ENCODE measurements around the gene MYL7. TPM values are rescaled to one million over a fixed set of nuclear protein-coding genes. Genes with fewer than 3 reads are reported as not detected.

The MYL7 gene
- total and polyA plus RNA-seq, 8 donors, result 0.82 to 5.5 (median 1.2) TPM; not detected in 2

- Histone ChIP-seq H3K4me1 (peaks cover 11 to 14% of the 10 kb centered on the region in 2 donors), H3K27me3 (peaks cover 12 to 66% of the 10 kb centered on the region in 2 donors), H3K36me3 (no peaks in the 10 kb centered on the region), H3K4me3 (peak overlapping the region in 1 of 2 donors; percentile 28), H3K27ac (no peak overlapping the region), H3K9me3 (no peaks in the 10 kb centered on the region)
- DNase-seq (peak; percentile 54 to 91 (median 80)), ATAC-seq (peak; percentile 92)
- no peak for TF ChIP-seq CTCF (IDR thresholded peaks at IDR 0.05)
- intact Hi-C loops (cut with DNase I), result no loop called here
Measured at GRCh38 chr7:44145969-44146911, 5.1 kb upstream of the MYL7 start.

GRCh38 chr7:44145479-44145968 is 4.4 kb upstream of the MYL7 start:
- Histone ChIP-seq H3K27ac (no peak overlapping the region), H3K27me3 (peaks cover 12 to 66% of the 10 kb centered on the region in 2 donors), H3K36me3 (no peaks in the 10 kb centered on the region), H3K4me1 (peaks cover 11 to 14% of the 10 kb centered on the region in 2 donors), H3K4me3 (peak overlapping the region in 1 of 2 donors; percentile 28), H3K9me3 (no peaks in the 10 kb centered on the region)
- ATAC-seq, result peak; percentile 21
- no peak for TF ChIP-seq CTCF (IDR thresholded peaks at IDR 0.05)
- intact Hi-C loops (cut with DNase I), result no loop called here
- DNase-seq, result peak in 2 of 4 donors; percentile 27 to 40

GRCh38 chr7:44144968-44145478 is 3.9 kb upstream of the MYL7 start:
- H3K9me3 ChIP-seq, result no peaks in the 10 kb centered on the region
- no peak for TF ChIP-seq CTCF (IDR thresholded peaks at IDR 0.05)
- DNase-seq (peak in 1 of 4 donors; percentile 29), ATAC-seq (no peak)
- no peak overlapping the region for H3K27ac ChIP-seq
- no peak overlapping the region for H3K4me3 ChIP-seq
- peaks cover 12 to 66% of the 10 kb centered on the region in 2 donors for H3K27me3 ChIP-seq
- no peaks in the 10 kb centered on the region for H3K36me3 ChIP-seq
- H3K4me1 ChIP-seq, result peaks cover 11 to 14% of the 10 kb centered on the region in 2 donors
- intact Hi-C loops (cut with DNase I), result no loop called here

GRCh38 chr7:44144426-44144967 is 3.4 kb upstream of the MYL7 start:
- Histone ChIP-seq H3K36me3 (no peaks in the 10 kb centered on the region), H3K27ac (no peak overlapping the region), H3K9me3 (no peaks in the 10 kb centered on the region), H3K27me3 (peaks cover 12 to 66% of the 10 kb centered on the region in 2 donors), H3K4me3 (no peak overlapping the region), H3K4me1 (peaks cover 11 to 14% of the 10 kb centered on the region in 2 donors)
- intact Hi-C loops (cut with DNase I), result no loop called here
- peak in 1 of 4 donors; percentile 12 for DNase-seq
- TF ChIP-seq CTCF (IDR thresholded peaks at IDR 0.05), result no peak
- no peak for ATAC-seq
